A673 (cell line): ENCODE measurements around the gene CDKAL1. TPM values are rescaled to one million over a fixed set of nuclear protein-coding genes. Genes with fewer than 3 reads are reported as not detected.

Experiments
- BruUV-seq: library from RNA; stranded (reverse); fragments of 400-500 nt; replicated peaks from 2 replicates; lab custom pipeline; 2021; lab: Mats Ljungman, UMichigan
- CTCF ChIA-PET: fragments of 300-600 bp; sonication (Branson Sonifier 250); formaldehyde crosslinking; loops from one replicate; lab custom pipeline; 2022; ENCODE audit warnings: antibody characterized with exemption; lab: Charles Lee
- POLR2A ChIA-PET: fragments of 300-600 bp; sonication (Branson Sonifier 250); formaldehyde crosslinking; loops from one replicate; lab custom pipeline; 2022; ENCODE audit warnings: antibody characterized with exemption; ENCODE audit not compliant: low non-redundant PET; lab: Charles Lee
- DNase-seq: peaks from one replicate; pipeline ENCODE4 v3.0.0-alpha.2; 2015; ENCODE audit warnings: low spot score
- H3K27ac ChIP-seq: fragments of 200-600 bp; sonication (generic); 2 replicates; pipeline ENCODE4 v1.5.1; 2016; ENCODE audit warnings: mixed run types, low read depth, mild to moderate bottlenecking, mixed read lengths, antibody characterized with exemption, low read length; ENCODE audit not compliant: poor library complexity, severe bottlenecking
- H3K27me3 ChIP-seq: fragments of 200-600 bp; sonication (generic); replicated peaks from 2 replicates; pipeline ENCODE4 v1.6.1; 2017; ENCODE audit warnings: mixed run types, low read depth, mild to moderate bottlenecking, mixed read lengths, antibody characterized with exemption, low read length; ENCODE audit not compliant: insufficient read depth, poor library complexity
- H3K36me3 ChIP-seq: fragments of 200-600 bp; sonication (generic); 2 replicates; pipeline ENCODE4 v1.6.1; 2016; ENCODE audit warnings: mixed run types, mild to moderate bottlenecking, mixed read lengths, antibody characterized with exemption, low read length; ENCODE audit not compliant: insufficient read depth, poor library complexity, severe bottlenecking
- H3K4me1 ChIP-seq: fragments of 200-600 bp; sonication (generic); 2 replicates; pipeline ENCODE4 v1.6.1; 2017; ENCODE audit warnings: mixed run types, mild to moderate bottlenecking, mixed read lengths, antibody characterized with exemption, low read length; ENCODE audit not compliant: insufficient read depth, poor library complexity, severe bottlenecking
- H3K4me3 ChIP-seq: fragments of 200-600 bp; sonication (generic); 2 replicates; pipeline ENCODE4 v1.5.1; 2016; ENCODE audit warnings: low read depth, mixed run types, mild to moderate bottlenecking, mixed read lengths, low read length; ENCODE audit not compliant: poor library complexity, severe bottlenecking
- H3K9me3 ChIP-seq: fragments of 200-600 bp; sonication (generic); 2 replicates; pipeline ENCODE4 v1.6.1; 2016; ENCODE audit warnings: mixed run types, low read depth, mild to moderate bottlenecking, mixed read lengths, antibody characterized with exemption, low read length; ENCODE audit not compliant: poor library complexity, severe bottlenecking
- CTCF ChIP-seq: fragments of 300-800, 200-600 bp; sonication (generic); conservative IDR thresholded peaks from 2 replicates; pipeline ENCODE4 v1.5.1; 2017; ENCODE audit warnings: low read depth, mild to moderate bottlenecking, antibody characterized with exemption, low read length, moderate library complexity, mixed read lengths
- EZH2 ChIP-seq: fragments of 200-600 bp; sonication (generic); IDR thresholded peaks from 2 replicates; pipeline ENCODE4 v1.6.1; 2017; ENCODE audit warnings: borderline replicate concordance, low read depth, mild to moderate bottlenecking, mixed read lengths, antibody characterized with exemption, low read length; ENCODE audit not compliant: poor library complexity, severe bottlenecking
- intact Hi-C: fragments of 100-400 bp; cut with micrococcal nuclease; formaldehyde crosslinking; loops from one replicate; pipeline ENCODE4 v1.10.0; 2022; ENCODE audit not compliant: unreplicated experiment
- total RNA-seq: library from RNA; stranded (reverse); gene quantifications from 2 replicates; pipeline ENCODE4 v1.2.3, GENCODE V29; 2021

CDKAL1 gene
- total RNA-seq, 1 experiment from 2014 or later, result 35.5 TPM

DNA sequence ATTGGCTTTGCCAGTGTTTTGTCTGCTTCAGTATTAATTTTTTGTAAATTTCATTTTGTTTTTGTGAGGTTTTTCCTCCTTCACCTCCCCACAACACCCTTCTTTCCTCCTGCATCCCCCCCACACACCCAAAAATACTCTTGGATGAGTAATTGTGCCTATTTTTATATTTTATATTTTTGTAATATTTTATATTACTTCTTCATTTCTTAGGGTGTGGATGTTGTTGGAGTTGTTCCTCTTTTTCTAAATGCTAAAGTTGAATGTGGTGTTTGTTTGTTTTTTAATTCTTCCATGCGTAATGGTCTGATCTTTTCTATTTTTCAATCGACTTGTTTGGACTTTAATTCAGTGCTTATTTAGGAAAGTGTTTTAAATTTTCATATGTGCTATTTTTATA lies 638.8 kb downstream of the CDKAL1 start:
- intact Hi-C loops, result no loop called here
- ChIA-PET CTCF (no interaction called here), POLR2A (no interaction called here)
- no TSS peak for BruUV-seq
- no peak for TF ChIP-seq CTCF
- TF ChIP-seq EZH2, result no peak
- Histone ChIP-seq H3K9me3 (no peaks in the 10 kb centered on the region), H3K36me3 (no peaks in the 10 kb centered on the region), H3K27me3 (no peaks in the 10 kb centered on the region), H3K4me3 (no peak overlapping the region), H3K27ac (no peak overlapping the region), H3K4me1 (no peaks in the 10 kb centered on the region)
- no peak for DNase-seq

DNA sequence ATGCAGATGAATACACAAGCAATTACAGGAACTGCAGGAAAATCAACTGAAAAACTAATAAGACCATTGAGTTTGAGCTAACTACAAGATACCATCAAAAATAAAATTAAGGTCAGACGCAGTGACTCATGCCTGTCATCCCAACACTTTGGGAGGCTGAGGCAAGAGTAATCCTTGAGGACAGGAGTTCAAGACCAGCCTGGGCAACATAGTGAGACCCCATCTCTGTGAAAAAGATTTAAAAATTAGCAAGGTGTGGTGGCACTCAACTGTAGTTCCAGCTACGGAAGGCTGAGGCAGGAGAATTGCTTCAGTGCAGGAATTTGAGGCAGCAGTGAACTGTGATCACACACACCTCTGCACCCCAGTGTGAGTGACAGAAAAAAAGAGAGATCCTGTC lies 639.4 kb downstream of the CDKAL1 start:
- H3K36me3 ChIP-seq, result no peaks in the 10 kb centered on the region
- no peaks in the 10 kb centered on the region for H3K9me3 ChIP-seq
- H3K4me1 ChIP-seq, result no peaks in the 10 kb centered on the region
- no peak overlapping the region for H3K27ac ChIP-seq
- intact Hi-C loops, result no loop called here
- no TSS peak for BruUV-seq
- H3K4me3 ChIP-seq, result no peak overlapping the region
- POLR2A ChIA-PET, result no interaction called here
- CTCF ChIA-PET, result no interaction called here
- no peak for TF ChIP-seq EZH2
- TF ChIP-seq CTCF, result no peak
- DNase-seq, result no peak
- H3K27me3 ChIP-seq, result no peaks in the 10 kb centered on the region

- Histone ChIP-seq H3K27ac (no peak overlapping the region), H3K27me3 (no peaks in the 10 kb centered on the region), H3K9me3 (no peaks in the 10 kb centered on the region), H3K4me1 (no peaks in the 10 kb centered on the region), H3K4me3 (no peak overlapping the region), H3K36me3 (no peaks in the 10 kb centered on the region)
- POLR2A ChIA-PET, result no interaction called here
- no TSS peak for BruUV-seq
- intact Hi-C loops, result no loop called here
- no peak for DNase-seq
- TF ChIP-seq CTCF (no peak), EZH2 (no peak)
- CTCF ChIA-PET, result no interaction called here
Observed at GRCh38 chr6:21176197-21176596, 641.9 kb downstream of the CDKAL1 start.
